DMS 273 (cell line): ENCODE measurements around the gene NEDD4.
A peak's percentile ranks its signal among the peaks of the same experiment; 100 is the strongest.
"Not testable (repeated sequence)": the region's sequence is repeated elsewhere in the genome, so short reads cannot be mapped to it uniquely, and the experiment has no call there.

ENCODE experiments used
- DNase-seq: peaks from one replicate; lab custom pipeline; 2025; ENCODE audit not compliant: unreplicated experiment; lab: John Stamatoyannopoulos, UW

NEDD4 gene

GRCh38 chr15:56006371-56006770 is 13.0 kb upstream of the NEDD4 start:
- DNase-seq = not testable (repeated sequence)

GRCh38 chr15:56004281-56004680 is 10.9 kb upstream of the NEDD4 start:
- DNase-seq = not testable (repeated sequence)

- DNase-seq = peak; percentile 3
These were observed 10.4 kb upstream of the NEDD4 start for GRCh38 chr15:56003777-56004176.

- DNase-seq = not testable (repeated sequence)
These were observed 9.9 kb upstream of the NEDD4 start for GRCh38 chr15:56003277-56003676.

- no peak for DNase-seq
These were observed 8.2 kb upstream of the NEDD4 start for GRCh38 chr15:56001471-56002078.

GRCh38 chr15:55999658-56000057 is 6.2 kb upstream of the NEDD4 start:
- no peak for DNase-seq

- DNase-seq = no peak
These were observed 5.1 kb upstream of the NEDD4 start for GRCh38 chr15:55998478-55998877.

- DNase-seq = peak; percentile 79
These were observed 570 bp upstream of the NEDD4 start for GRCh38 chr15:55993804-55994560.

- no peak for DNase-seq
These were observed 672 bp downstream of the NEDD4 start for GRCh38 chr15:55992769-55993110.

GRCh38 chr15:55991802-55992768 is 1.3 kb downstream of the NEDD4 start:
- DNase-seq = no peak

GRCh38 chr15:55990998-55991397 is 2.4 kb downstream of the NEDD4 start:
- no peak for DNase-seq

- no peak for DNase-seq
These were observed 2.9 kb downstream of the NEDD4 start for GRCh38 chr15:55990516-55990915.

- no peak for DNase-seq
These were observed 4.0 kb downstream of the NEDD4 start for GRCh38 chr15:55989383-55989782.

- no peak for DNase-seq
These were observed 11.7 kb downstream of the NEDD4 start for GRCh38 chr15:55981582-55982249.

GRCh38 chr15:55980511-55980910 is 12.9 kb downstream of the NEDD4 start:
- DNase-seq = no peak

GRCh38 chr15:55977231-55977630 is 16.2 kb downstream of the NEDD4 start:
- no peak for DNase-seq

GRCh38 chr15:55970286-55970685 is 23.1 kb downstream of the NEDD4 start:
- DNase-seq = no peak

- no peak for DNase-seq
These were observed 23.8 kb downstream of the NEDD4 start for GRCh38 chr15:55969582-55969981.

GRCh38 chr15:55968923-55969322 is 24.5 kb downstream of the NEDD4 start:
- DNase-seq = no peak

GRCh38 chr15:55965091-55965490 is 28.3 kb downstream of the NEDD4 start:
- no peak for DNase-seq

GRCh38 chr15:55960946-55961345 is 32.5 kb downstream of the NEDD4 start:
- DNase-seq = no peak
